ENCODE data around the gene KIAA1549. TPM values are rescaled to one million over a fixed set of nuclear protein-coding genes. Genes with fewer than 3 reads are reported as not detected.
A peak's percentile ranks its signal among the peaks of the same experiment; 100 is the strongest.

The KIAA1549 gene
- total RNA-seq, 1 donor from 2014 or later, result 10.8 TPM

GRCh38 chr7:138864667-138865066 is 116.5 kb downstream of the KIAA1549 start:
- no peak for TF ChIP-seq CTCF (IDR thresholded peaks at IDR 0.05; ENCODE audit: unreplicated experiment)
- Mint-ChIP-seq H3K27ac (ENCODE audit: unreplicated experiment) (no peak overlapping the region), H3K9me3 (ENCODE audit: unreplicated experiment) (no peaks in the 10 kb centered on the region), H3K4me1 (ENCODE audit: unreplicated experiment) (peaks cover 6% of the 10 kb centered on the region), H3K4me3 (ENCODE audit: unreplicated experiment) (no peak overlapping the region), H3K27me3 (ENCODE audit: unreplicated experiment) (peaks cover under 1% of the 10 kb centered on the region), H3K36me3 (ENCODE audit: low read depth, unreplicated experiment) (peaks cover 23% of the 10 kb centered on the region)
- DNase-seq (ENCODE audit: low spot score), result no peak

GRCh38 chr7:138863931-138864330 is 117.3 kb downstream of the KIAA1549 start:
- peak overlapping the region; percentile 37 for H3K4me3 Mint-ChIP-seq (ENCODE audit: unreplicated experiment)
- peaks cover 6% of the 10 kb centered on the region for H3K4me1 Mint-ChIP-seq (ENCODE audit: unreplicated experiment)
- DNase-seq (ENCODE audit: low spot score), result no peak
- no peaks in the 10 kb centered on the region for H3K9me3 Mint-ChIP-seq (ENCODE audit: unreplicated experiment)
- H3K27ac Mint-ChIP-seq (ENCODE audit: unreplicated experiment), result no peak overlapping the region
- H3K27me3 Mint-ChIP-seq (ENCODE audit: unreplicated experiment), result peaks cover 2% of the 10 kb centered on the region
- no peak for TF ChIP-seq CTCF (IDR thresholded peaks at IDR 0.05; ENCODE audit: unreplicated experiment)
- H3K36me3 Mint-ChIP-seq (ENCODE audit: low read depth, unreplicated experiment), result peaks cover 25% of the 10 kb centered on the region

GRCh38 chr7:138861051-138861450 is 120.1 kb downstream of the KIAA1549 start:
- Mint-ChIP-seq H3K27ac (ENCODE audit: unreplicated experiment) (no peak overlapping the region), H3K4me1 (ENCODE audit: unreplicated experiment) (peaks cover 6% of the 10 kb centered on the region), H3K27me3 (ENCODE audit: unreplicated experiment) (peaks cover 2% of the 10 kb centered on the region), H3K9me3 (ENCODE audit: unreplicated experiment) (no peaks in the 10 kb centered on the region), H3K4me3 (ENCODE audit: unreplicated experiment) (no peak overlapping the region), H3K36me3 (ENCODE audit: low read depth, unreplicated experiment) (peaks cover 23% of the 10 kb centered on the region)
- TF ChIP-seq CTCF (IDR thresholded peaks at IDR 0.05; ENCODE audit: unreplicated experiment), result no peak
- no peak for DNase-seq (ENCODE audit: low spot score)

- Mint-ChIP-seq H3K4me1 (ENCODE audit: unreplicated experiment) (no peaks in the 10 kb centered on the region), H3K36me3 (ENCODE audit: low read depth, unreplicated experiment) (peaks cover 12% of the 10 kb centered on the region), H3K4me3 (ENCODE audit: unreplicated experiment) (no peak overlapping the region), H3K27me3 (ENCODE audit: unreplicated experiment) (peaks cover 2% of the 10 kb centered on the region), H3K27ac (ENCODE audit: unreplicated experiment) (no peak overlapping the region), H3K9me3 (ENCODE audit: unreplicated experiment) (no peaks in the 10 kb centered on the region)
- TF ChIP-seq CTCF (IDR thresholded peaks at IDR 0.05; ENCODE audit: unreplicated experiment), result no peak
- DNase-seq (ENCODE audit: low spot score), result no peak
Measured at GRCh38 chr7:138857728-138858127, 123.5 kb downstream of the KIAA1549 start.

GRCh38 chr7:138854115-138854645 is 127.0 kb downstream of the KIAA1549 start:
- Mint-ChIP-seq H3K27me3 (ENCODE audit: unreplicated experiment) (no peaks in the 10 kb centered on the region), H3K27ac (ENCODE audit: unreplicated experiment) (no peak overlapping the region), H3K36me3 (ENCODE audit: low read depth, unreplicated experiment) (peaks cover 13% of the 10 kb centered on the region), H3K4me3 (ENCODE audit: unreplicated experiment) (no peak overlapping the region), H3K4me1 (ENCODE audit: unreplicated experiment) (no peaks in the 10 kb centered on the region), H3K9me3 (ENCODE audit: unreplicated experiment) (no peaks in the 10 kb centered on the region)
- no peak for DNase-seq (ENCODE audit: low spot score)
- no peak for TF ChIP-seq CTCF (IDR thresholded peaks at IDR 0.05; ENCODE audit: unreplicated experiment)

Data from endothelial cell (in vitro differentiated cells).